Measurements from ENCODE around the gene SMYD3. TPM values are rescaled to one million over a fixed set of nuclear protein-coding genes. Genes with fewer than 3 reads are reported as not detected.

The SMYD3 gene
- total RNA-seq, 1 donor: 45.5 TPM

DNA sequence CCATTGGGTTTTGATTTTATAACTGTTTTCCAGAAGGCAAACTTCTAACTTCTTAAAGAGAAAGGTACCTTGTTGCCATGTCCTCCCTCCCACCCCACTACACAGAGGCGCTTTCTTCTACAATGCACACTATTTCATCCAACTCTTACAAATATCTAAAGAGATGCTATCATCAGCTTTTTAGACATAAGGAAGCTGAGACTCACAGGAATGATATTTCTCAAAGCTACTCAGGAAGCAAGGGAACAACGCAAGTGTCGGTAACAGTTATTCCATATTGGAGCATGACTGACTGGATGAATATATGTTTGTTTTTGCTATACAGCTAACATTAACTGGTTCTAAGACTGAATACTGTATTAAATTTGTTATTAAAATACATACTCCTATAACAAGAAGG lies 318.0 kb downstream of the SMYD3 start:
- DNase-seq (ENCODE audit: low read depth): no peak
- TF ChIP-seq, protein P1, sequence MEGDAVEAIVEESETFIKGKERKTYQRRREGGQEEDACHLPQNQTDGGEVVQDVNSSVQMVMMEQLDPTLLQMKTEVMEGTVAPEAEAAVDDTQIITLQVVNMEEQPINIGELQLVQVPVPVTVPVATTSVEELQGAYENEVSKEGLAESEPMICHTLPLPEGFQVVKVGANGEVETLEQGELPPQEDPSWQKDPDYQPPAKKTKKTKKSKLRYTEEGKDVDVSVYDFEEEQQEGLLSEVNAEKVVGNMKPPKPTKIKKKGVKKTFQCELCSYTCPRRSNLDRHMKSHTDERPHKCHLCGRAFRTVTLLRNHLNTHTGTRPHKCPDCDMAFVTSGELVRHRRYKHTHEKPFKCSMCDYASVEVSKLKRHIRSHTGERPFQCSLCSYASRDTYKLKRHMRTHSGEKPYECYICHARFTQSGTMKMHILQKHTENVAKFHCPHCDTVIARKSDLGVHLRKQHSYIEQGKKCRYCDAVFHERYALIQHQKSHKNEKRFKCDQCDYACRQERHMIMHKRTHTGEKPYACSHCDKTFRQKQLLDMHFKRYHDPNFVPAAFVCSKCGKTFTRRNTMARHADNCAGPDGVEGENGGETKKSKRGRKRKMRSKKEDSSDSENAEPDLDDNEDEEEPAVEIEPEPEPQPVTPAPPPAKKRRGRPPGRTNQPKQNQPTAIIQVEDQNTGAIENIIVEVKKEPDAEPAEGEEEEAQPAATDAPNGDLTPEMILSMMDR (IDR thresholded peaks at IDR 0.05; ENCODE audit: insufficient read depth, low read length): no peak
- no peak overlapping the region for H3K4me3 ChIP-seq (ENCODE audit: low read depth, low read length)

DNA sequence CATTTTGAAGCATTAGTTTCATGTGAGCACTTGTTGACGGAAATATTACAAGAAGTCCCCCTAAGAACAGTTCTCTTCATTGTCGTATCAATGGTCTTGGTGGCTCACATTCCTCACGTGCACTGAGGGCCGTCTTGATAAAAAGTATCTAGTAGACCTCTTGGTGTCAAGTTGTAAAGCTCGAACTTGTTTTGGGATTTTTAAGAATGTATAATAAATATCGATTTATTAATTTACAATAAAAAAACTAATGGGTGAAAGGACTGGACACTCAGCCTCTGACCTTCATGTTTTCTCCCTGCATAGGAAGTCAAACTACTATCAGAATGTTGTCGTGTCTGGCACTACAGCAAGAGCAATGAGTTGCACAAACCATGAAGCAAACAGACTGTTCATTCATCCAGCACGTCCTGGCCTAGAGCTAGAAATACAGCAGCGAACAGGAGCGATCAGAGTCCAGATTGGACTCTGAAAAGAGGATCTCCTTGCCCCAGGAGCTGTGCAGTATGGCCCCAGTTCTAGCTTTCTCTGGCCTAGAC lies 319.2 kb downstream of the SMYD3 start:
- H3K4me3 ChIP-seq (ENCODE audit: low read depth, low read length): no peak overlapping the region
- TF ChIP-seq, protein P1 (IDR thresholded peaks at IDR 0.05; ENCODE audit: insufficient read depth, low read length): no peak
- DNase-seq (ENCODE audit: low read depth): no peak

GRCh38 chr1:246184503-246184902 lies 322.6 kb downstream of the SMYD3 start:
- no peak overlapping the region for H3K4me3 ChIP-seq (ENCODE audit: low read depth, low read length)
- TF ChIP-seq, protein P1 (IDR thresholded peaks at IDR 0.05; ENCODE audit: insufficient read depth, low read length): no peak
- no peak for DNase-seq (ENCODE audit: low read depth)

DNA sequence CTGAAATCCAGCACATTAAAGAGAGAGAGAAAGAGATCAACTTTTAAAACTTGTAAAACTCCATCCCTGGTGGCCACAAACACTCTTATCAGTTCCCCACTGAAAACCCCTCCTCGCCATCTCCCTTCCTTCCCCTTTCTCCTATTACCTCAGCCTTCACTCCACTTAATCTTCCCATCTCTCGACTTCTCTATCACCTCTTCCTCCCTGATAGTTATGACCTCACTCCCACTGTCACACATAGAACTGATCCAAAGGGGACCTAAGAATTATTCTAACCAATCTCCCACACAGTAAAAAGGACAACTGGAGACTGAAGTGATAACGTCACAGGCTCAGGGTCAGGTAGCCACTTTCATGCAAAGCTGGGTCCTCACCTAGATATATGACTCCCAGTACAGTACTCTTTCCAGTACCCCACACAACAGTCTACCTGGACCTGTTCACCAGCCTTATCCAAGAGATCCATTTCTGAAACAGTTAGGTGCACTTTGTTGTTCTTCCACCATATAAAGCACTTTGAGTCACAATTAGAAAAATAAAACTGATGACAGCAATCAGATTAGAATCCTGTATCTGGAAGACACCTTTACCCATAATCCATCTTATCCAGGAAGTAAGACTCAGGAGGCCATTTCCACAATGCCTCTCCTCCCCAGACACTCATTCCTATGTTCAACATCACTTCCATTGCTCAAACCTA lies 324.8 kb downstream of the SMYD3 start:
- no peak overlapping the region for H3K4me3 ChIP-seq (ENCODE audit: low read depth, low read length)
- DNase-seq (ENCODE audit: low read depth): no peak
- TF ChIP-seq, protein P1 (IDR thresholded peaks at IDR 0.05; ENCODE audit: insufficient read depth, low read length): no peak

- no peak overlapping the region for H3K4me3 ChIP-seq (ENCODE audit: low read depth, low read length)
- TF ChIP-seq, protein P1 (IDR thresholded peaks at IDR 0.05; ENCODE audit: insufficient read depth, low read length): no peak
- DNase-seq (ENCODE audit: low read depth): no peak
Measured at GRCh38 chr1:246181241-246181640, 325.8 kb downstream of the SMYD3 start.

GRCh38 chr1:246179401-246179800 lies 327.7 kb downstream of the SMYD3 start:
- DNase-seq (ENCODE audit: low read depth): no peak
- no peak overlapping the region for H3K4me3 ChIP-seq (ENCODE audit: low read depth, low read length)
- TF ChIP-seq, protein P1 (IDR thresholded peaks at IDR 0.05; ENCODE audit: insufficient read depth, low read length): no peak

Data from fibroblast of the aortic adventitia (primary cell).